Superior temporal gyrus (tissue), 1 donor: ENCODE results near the gene USP10.

ENCODE experiments used
- DNase-seq: peaks from one replicate; pipeline ENCODE4 v3.0.0-alpha.2; 2016; ENCODE audit errors: extremely low spot score

The USP10 gene

DNA sequence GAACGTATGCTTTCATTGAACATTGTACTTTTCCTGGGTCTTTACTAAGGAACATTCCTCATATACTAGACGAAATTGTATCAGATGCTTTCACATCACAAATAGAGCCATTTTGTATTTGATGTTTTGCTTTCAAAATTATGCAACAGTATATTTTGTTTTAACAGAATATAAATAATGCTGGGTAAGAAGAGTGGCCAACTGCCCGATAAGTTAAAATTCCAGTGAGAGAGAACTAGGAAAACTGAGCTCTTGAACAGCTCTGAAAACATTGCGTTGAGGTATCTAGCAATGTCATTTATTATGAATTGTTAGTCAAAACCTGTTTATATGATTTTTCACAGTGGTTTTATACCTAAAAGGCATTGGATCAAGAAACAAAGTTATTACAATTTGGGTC, 50.8 kb downstream of the USP10 start:
- DNase-seq = no peak

DNA sequence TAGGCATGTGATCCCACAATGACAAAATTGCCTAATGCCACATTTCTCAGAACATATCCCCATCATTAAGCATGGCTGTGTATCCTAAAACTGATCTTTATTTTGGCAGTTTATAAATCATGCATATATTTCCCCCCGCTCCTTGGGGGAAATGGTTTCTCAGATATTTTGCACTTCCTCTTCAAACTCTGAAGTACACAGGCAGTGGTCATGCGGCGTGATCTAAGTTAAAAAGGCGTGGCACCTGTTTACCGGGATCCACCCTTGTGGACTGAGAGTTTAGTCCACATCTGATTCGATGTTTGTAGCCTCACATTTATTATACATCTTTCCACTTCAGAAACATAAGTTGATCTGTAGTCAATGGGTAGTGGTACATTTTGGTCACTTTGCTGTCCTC, 51.4 kb downstream of the USP10 start:
- DNase-seq = no peak

DNA sequence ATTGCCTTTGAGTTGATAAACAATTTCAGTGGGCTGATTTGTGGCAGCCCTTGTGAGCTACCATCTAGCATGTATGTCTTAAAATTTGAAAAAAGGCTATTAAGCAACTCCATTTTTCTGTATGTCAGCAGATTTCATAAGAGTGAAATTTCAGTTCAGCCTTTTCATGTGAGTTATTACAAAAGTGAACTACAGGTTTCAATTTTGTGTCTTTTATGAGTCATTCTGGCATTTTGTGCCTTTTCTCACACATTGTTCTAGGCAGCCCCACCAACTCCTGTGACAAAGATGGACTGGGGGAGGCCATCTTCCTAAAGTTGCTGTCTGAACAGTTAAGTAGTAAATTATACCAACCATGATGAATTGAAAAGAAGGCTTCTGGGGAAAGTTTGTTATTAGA, 52.1 kb downstream of the USP10 start:
- no peak for DNase-seq

DNA sequence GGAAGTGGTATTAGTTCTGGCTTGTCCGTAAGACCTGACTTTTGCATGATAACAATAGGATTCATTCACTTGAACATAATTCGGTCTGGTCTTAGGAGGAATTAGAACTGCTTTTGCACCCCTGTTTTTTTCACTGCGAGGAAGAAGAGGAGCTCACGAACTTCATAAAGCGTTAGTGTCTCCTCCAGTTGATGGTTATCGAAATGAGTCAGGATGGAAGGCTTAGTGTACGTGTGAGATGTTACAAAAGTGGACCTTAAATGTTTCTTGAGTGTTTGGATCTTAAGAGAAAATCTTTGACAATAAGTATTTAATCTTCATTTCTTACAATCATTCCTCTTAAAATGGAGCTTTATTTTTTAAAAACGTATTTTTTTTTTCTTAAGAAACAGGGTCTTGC, 52.8 kb downstream of the USP10 start:
- peak; percentile 8 for DNase-seq

DNA sequence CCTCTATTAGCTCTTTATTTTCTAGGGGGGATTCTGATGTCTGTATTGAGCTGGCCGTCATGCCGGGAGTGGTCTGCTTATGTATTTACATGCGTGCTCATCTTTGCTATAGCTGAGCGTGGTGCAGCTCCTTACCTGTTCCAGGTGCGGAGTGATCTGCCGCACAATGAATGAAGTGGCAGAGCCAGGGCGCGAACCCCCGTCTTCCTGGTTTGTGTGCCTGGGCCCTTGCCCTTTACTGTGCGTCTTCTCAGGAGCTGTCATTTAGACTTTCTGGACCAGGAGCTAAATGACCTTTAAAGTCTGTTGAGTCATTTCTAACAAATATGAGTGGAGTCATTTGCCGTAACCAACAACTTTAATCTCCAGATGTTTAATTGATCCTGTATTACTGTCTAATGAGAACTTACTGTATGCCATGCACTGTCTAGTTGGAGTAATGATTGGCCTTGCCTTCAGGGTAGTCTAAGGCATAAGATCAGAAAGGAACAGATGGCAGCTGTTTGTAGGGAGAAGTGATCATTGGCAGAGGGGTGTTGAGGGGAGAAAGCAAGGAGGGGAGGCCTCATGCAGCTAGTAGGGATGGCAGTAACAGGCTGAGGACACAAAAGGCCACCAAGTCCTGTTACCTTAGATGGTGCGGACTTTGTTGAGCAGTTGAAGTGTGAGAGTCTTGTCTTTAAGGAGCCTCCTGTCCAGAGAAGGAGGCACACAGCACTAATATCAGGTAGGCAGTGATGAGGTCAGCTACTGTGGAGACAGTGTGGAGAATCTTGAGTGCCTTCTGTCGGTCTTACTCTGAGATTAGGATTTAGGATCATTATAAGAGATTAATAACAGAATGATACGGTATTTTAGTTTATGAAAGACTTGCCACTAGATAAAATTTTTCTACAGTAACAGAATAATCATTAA, 53.9 kb downstream of the USP10 start:
- DNase-seq = no peak

DNA sequence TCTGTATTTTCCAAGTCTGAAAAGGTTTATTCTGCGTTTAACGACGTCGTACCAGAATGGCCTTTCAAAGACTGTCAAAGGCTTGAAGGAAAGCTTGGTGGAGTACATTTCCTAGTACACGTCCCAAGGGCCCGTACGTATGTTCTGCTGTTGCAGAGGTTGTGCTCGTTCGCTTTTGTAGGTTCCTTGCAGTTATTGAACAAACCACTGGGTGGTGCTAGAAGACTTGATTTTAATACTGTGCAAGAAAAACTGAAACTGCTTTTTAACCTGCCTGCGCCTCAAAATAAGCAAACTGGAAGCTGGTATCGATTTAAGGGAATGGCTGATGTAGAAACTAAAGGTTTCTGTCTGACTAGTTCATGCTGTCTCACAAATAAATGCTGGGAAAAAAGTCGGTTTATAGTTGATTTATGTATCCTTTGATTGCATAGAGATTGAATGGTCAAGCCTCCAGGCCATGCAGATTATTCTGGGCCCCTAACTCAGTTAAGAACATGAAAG, 54.6 kb downstream of the USP10 start:
- peak; percentile 96 for DNase-seq

DNA sequence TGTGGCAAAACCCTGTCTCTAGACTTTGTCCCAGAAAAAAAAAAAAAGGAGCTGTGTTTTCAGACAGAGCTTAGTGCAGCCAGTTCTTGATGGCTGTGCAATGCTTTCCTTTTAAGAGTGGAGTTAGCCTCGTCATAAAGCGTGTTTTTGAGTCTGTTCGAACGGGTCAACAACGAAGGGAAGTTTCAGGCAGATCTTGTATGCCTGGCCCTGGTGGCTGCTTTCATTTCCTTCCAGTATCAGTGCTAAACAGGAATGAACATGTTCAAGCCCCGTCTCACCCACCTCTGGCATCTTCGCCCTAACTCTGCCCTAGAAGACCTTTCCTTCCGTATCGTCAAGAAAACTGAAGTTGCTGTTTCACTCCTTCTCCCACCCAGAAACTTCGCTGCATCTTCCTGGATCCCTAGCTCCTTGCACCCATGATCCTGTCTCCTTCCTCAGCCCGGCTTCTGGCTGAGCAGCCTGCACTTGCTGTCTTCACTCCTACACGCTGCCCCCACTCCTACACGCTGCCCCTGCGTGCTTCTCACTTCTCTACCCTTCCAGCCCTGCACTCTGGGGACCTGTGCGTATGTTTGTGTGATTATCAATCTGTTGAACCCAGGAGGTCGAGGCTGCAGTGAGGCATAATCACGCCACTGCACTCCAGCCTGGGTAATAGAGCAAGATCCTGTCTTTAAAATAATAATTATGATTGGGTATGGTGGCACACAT, 55.3 kb downstream of the USP10 start:
- DNase-seq = no peak

DNA sequence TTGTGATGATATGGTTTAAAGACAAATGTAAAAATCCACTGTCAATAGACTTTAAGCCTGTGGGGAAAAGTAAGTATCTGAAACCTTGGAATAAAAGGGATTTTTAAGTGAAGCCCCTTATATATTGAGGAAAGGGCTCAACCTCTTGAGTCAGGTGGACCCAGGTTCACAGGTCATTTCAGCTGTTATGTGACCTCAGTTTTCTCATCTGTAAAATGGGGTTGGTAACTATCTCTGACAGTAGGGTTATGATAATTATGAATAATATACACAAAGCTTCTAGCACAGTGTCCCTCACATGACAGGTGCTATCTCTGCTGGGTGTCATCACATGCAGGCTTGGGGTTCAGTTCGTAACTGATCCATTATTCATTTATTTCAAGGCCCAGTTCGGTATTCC, 57.0 kb downstream of the USP10 start:
- no peak for DNase-seq

DNA sequence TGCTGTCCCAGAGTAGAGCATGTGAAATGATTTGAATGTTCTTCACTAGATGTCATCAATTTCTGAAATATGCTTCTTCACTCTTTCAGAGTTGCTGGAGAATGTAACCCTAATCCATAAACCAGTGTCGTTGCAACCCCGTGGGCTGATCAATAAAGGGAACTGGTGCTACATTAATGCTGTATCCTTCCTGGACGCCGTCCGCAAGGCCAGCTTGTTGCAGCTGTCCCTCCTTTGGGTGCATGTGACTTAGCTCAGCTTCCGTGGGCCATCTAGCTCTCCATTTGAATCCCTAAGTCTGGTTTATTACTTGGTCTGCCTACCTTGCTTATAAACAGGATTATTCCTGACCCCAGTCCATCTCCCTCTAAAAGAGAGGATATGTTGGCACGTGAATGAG, 58.8 kb downstream of the USP10 start:
- no peak for DNase-seq

DNA sequence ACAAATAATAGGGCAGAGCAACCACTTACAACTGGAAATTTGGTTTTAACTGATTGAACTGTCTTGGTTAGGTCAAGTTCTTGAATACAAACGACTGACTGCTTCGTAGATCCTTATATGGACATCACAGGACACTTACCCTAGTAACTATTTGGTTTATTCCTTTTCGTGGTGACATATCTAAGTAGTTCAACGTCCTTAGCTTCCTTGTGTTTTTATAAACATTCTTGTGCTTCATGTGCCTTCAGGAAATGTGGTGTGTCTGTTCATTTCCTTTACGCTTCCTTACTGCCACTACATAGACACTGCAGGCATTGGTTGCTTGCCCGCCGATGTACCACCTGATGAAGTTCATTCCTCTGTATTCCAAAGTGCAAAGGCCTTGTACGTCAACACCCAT, 59.3 kb downstream of the USP10 start:
- DNase-seq = no peak

DNA sequence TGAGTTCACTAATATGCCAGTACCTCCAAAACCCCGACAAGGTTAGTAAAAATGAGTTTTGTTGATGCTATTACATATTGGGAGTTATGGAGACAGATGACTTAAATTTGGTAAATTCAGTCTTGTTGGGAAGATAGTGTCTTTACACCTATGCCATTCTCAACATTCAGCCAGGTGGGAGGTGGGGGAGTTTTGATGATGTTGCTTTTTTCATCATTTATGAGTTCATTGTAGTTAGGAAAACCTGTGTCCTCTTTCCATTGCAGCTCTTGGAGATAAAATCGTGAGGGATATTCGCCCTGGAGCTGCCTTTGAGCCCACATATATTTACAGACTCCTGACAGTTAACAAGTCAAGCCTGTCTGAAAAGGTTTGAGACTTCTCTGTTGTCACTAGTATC, 60.1 kb downstream of the USP10 start:
- DNase-seq = no peak

DNA sequence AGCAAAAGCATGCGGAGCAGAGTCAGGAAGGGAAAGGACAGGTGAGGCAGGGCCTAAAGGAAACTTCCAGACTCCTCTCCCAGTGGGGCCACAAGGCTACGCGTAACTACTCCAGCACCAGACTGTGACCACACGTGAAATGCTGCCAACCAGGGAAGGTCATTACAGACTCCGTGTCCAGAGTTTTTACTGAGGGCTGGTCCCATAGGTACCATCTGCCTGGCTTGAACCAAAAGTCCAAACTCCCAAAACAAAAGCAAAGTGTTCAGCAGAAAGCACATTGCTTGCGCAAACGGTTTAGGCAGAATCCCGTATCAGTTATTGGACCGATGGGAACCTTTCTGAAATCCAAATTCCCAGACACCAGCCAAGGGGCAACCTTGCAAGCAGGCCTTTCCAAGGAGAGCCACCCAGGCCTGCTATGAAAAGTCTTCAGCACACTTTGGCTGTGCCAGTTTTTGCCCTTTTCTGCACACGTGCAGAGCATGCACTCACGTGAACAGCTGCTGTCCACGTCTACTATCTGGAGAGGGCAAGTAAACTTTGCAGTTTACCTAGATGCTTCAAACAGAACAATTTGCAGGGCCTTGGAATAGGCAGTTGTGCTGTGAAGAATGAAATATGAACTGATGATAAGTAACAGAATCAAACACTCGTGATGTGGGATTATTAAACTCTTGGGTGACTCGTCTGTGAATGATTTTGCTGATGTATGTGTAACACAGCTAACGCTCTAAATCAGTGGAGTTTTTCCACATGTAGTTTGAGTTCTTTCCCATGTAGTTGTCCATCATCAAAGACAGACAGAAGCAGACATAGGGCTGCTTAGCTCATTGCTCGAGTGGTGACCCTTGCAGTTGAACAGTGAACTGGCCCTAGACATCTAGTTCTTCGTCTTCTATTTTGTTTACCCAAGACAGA, 61.9 kb downstream of the USP10 start:
- no peak for DNase-seq

DNA sequence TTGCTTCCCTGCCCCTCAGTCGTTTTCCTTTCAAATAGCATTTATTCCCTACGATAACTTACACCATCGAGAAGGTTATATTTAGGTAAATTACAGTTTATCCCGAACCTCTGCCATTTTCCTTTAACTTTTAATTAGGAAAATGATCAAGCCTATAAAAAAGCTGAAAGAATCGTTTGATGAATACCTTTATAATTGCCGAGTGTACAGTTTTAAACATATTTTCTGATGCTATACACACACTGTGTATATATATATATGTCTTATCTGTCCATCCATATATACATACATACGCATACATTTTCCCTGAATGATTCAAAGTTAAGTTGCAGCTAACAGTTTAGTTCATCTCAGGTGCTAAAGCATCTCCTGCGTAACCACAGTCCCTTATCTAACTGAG, 63.4 kb downstream of the USP10 start:
- no peak for DNase-seq

DNA sequence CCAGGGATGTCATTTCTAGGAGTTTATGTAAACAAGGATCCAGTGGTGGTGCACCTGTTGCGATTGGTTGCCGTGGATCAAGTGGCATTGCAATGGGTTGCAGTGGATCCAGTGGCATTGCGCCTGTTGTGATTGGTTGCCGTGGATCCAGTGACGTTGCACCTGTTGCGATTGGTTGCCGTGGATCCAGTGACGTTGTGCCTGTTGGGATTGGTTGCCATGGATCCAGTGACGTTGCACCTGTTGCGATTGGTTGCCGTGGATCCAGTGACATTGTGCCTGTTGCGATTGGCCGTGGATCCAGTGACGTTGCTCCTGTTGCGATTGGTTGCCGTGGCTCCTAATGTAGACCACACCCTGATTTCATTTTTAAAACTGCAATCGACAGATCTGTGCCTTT, 63.8 kb downstream of the USP10 start:
- DNase-seq = no peak

DNA sequence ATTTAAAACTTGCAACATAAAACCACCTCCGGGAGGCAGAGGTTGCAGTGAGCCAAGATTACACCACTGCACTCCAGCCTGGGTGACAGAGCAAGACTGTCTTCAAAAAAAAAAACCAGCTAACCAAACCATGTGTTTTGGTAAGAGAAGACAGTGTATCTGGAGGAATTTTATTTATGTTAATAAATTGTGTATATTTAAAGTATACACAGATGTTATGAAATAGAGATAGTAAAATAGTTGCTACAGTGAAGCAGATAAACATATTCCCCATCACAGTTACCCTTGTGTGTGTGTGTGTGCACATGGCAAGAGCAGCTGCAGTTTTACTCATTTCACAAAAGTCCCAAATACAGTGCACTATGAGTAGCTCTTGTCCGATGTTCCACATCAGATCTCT, 65.2 kb downstream of the USP10 start:
- DNase-seq = no peak

DNA sequence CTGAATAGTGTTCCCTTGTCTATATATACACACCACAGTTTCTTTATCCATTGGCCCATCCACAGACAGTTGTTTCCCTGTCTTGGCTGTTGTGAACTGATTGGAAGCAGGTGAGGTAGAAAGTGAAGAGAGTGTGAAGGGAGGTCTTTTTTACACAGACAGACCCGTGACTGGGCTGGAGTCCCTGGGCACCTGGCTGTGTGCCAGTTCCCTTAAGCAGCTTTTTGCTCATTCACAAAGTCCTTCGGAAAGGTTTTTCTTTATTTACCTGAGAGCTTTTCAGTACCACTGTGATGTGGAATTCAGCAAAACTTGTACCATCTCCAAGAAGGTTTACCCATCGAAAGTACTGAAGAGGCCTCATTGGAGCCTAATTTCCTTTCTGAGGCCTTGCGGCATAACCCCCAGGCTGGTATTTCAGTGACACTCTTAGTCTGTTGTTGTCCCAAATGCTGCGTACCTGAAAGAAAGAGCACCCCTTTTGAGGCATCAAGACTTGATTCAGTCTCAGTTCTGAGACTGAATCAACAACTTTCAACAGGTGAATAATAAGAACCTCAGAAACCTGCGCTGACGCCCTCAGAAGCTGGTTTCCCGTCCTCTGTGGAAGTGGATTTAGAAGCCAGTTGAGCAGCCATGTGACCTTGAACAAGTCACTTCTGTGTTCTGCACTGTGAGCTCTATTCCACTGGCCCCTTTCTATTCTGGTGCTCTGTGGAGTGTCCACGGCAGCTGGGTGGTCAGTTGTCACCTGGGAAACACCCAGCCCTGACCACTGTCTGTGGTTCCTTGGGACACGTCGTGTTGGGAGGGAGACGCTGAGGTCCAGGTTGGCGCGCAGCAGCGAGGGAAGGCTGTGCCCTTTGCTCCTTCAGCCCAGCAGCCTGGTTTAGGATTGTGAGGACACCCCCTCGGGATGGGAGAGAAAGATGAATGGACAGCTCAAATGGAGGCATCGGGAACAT, 66.1 kb downstream of the USP10 start:
- DNase-seq = no peak

DNA sequence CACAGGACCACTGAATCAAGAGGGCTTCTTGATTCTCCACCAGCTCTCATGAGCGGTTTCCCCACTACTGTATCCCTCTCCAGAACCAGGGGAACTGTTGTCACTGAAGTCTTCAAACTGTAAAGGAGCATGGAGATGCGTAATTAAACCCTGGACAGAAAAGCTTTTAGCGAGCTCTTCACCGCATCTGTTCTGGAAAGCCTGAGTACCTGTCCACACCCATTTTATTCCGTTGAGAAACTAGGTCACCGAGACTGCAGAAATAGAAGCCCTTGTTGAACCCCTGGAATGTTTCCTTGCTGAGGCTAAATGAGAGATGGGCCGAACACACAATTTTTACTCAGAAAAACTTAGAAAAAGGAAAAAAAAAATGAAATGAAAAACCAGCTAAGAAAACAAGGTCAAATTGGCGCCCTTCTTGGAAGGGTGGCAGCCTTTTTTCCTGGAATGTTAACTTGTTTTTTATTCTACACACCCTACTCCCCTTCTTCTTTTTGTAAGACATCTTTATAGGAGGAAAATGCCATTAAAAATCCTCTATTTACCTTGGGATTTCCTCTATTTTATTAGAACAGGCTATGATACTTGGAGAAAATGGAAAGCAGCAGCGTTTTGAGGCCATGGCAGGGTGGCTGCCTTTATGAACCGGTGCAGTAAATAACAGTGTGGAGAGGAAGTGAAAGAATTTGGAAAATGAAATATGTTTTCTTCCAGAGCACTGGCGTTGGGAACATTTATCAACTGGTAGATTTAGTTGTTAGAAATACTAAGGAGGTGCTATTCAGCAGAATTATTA, 67.4 kb downstream of the USP10 start:
- DNase-seq = no peak

DNA sequence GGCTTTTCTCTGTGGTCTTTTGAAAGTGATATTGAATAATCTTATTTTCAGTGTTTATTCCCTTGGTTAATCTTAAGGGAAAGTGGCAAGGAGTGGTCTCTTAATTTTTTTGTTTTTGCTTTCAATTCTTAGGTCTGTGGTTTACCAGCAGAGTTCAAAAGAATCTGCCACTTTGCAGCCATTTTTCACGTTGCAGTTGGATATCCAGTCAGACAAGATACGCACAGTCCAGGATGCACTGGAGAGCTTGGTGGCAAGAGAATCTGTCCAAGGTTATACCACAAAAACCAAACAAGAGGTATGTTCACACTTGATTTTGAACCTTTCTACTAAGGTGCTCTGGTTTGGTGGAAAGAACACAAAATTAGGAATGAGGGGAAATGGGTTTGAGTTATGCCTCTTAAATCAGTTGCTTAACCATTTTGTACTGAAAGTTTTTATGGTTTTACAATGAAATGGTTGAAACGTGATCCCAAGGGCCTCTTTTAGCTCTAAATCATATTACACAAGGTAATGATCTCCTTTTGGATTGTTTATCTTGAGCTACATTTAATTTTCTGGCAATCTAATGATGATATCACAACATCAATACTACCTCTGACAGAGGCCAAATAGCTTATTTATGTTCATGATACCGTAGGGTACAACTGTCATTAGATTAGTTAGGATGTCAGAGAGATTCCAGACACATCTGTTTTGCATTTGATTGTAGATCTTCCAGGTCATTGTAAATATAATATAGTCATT, 68.4 kb downstream of the USP10 start:
- no peak for DNase-seq

DNA sequence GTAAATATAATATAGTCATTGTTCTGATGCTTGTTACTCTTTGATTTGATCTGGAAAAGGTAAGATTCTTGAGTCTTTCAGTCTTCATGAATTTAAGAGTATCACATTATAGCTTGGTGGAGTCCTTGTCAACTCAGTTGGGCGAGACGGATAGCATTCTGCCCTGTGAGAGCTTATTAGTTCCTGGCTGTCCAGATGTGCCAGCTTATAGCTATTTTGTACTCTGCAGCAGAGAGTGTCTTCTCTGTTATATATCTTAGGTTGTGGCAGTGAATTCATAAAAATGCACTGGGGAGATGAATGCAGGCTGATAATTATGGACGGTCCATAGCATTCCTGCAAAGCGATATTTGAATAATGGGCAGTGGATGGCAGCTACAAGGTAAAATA, 69.0 kb downstream of the USP10 start:
- DNase-seq = no peak
